Erythroblast (primary cell): ENCODE data around the gene GLIS1.

Source experiments
- GATA1 ChIP-seq: IDR thresholded peaks from 2 replicates; pipeline ENCODE4 v1.6.1; 2011; ENCODE audit warnings: low read depth, mild to moderate bottlenecking, control low read depth, low read length, moderate library complexity
- POLR2A ChIP-seq: IDR thresholded peaks from 2 replicates; pipeline ENCODE4 v1.6.1; 2011; ENCODE audit warnings: mild to moderate bottlenecking, low read length

DNA sequence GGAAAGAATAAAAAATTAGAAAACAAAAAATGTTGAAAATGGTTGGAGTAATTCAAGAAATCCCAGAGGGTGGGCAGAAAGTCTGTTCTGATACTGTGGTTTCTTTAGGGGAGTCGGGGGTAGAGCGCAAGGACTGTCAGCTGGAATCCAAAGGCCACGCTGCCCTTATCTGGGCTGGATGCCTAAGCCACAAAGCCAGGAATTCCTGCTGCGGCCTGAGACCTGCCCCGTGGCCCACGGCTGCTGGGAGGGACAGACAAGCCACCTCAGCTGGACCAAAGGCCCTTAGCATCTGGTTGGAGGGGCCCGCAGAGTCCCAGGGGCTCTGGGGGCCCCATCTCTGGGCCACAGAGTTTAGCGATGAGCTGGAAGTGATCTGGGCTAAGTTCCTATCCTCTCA, 219.5 kb downstream of the GLIS1 start:
- TF ChIP-seq POLR2A (no peak), GATA1 (no peak)
